H9 (cell line): ENCODE results near the gene SRSF12. TPM values are rescaled to one million over a fixed set of nuclear protein-coding genes. Genes with fewer than 3 reads are reported as not detected.

Experiments
- DNase-seq: peaks from one replicate; pipeline ENCODE4 v3.0.0-alpha.2; 2017
- H2AFZ ChIP-seq: one replicate; pipeline ENCODE4 v1.6.1; 2013; ENCODE audit warnings: mild to moderate bottlenecking, low read length, control low read depth, moderate library complexity
- H2AK5ac ChIP-seq: 2 replicates; pipeline ENCODE4 v1.6.1; 2013; ENCODE audit warnings: low read length, control low read depth, mixed read lengths; ENCODE audit not compliant: insufficient read length
- H2BK120ac ChIP-seq: one replicate; pipeline ENCODE4 v1.6.1; 2013; ENCODE audit warnings: low read depth, mild to moderate bottlenecking, low read length, control low read depth, inconsistent platforms; ENCODE audit not compliant: poor library complexity, severe bottlenecking
- H2BK12ac ChIP-seq: 2 replicates; pipeline ENCODE4 v1.6.1; 2013; ENCODE audit warnings: low read length, control low read depth, mixed read lengths, low read depth; ENCODE audit not compliant: insufficient read length
- H2BK15ac ChIP-seq: 2 replicates; pipeline ENCODE4 v1.6.1; 2013; ENCODE audit warnings: low read depth, low read length, control low read depth
- H2BK20ac ChIP-seq: one replicate; pipeline ENCODE4 v1.6.1; 2013; ENCODE audit warnings: low read depth, mild to moderate bottlenecking, low read length, control low read depth, inconsistent platforms; ENCODE audit not compliant: poor library complexity, severe bottlenecking
- H2BK5ac ChIP-seq: 2 replicates; pipeline ENCODE4 v1.6.1; 2013; ENCODE audit warnings: low read length, control low read depth, mixed read lengths; ENCODE audit not compliant: insufficient read length
- H3K14ac ChIP-seq: 2 replicates; pipeline ENCODE4 v1.6.1; 2013; ENCODE audit warnings: low read length, control low read depth; ENCODE audit not compliant: insufficient read depth
- H3K18ac ChIP-seq: 2 replicates; pipeline ENCODE4 v1.6.1; 2013; ENCODE audit warnings: low read depth, mild to moderate bottlenecking, mixed read lengths, low read length, control low read depth; ENCODE audit not compliant: insufficient read length
- H3K23ac ChIP-seq: 2 replicates; pipeline ENCODE4 v1.6.1; 2013; ENCODE audit warnings: low read length, control low read depth, mixed read lengths, low read depth; ENCODE audit not compliant: insufficient read length
- H3K23me2 ChIP-seq: 2 replicates; pipeline ENCODE4 v1.6.1; 2013; ENCODE audit warnings: low read depth, mild to moderate bottlenecking, mixed read lengths, low read length, control low read depth; ENCODE audit not compliant: insufficient read length, poor library complexity, severe bottlenecking
- H3K27ac ChIP-seq: 2 replicates; pipeline ENCODE4 v1.5.1; 2013; ENCODE audit warnings: low read length, control low read depth, mixed read lengths, low read depth; ENCODE audit not compliant: insufficient read length
- H3K27me3 ChIP-seq: 2 replicates; pipeline ENCODE4 v1.6.1; 2013; ENCODE audit warnings: low read length, control low read depth, inconsistent platforms; ENCODE audit not compliant: insufficient read depth
- H3K4ac ChIP-seq: 2 replicates; pipeline ENCODE4 v1.6.1; 2013; ENCODE audit warnings: low read depth, mild to moderate bottlenecking, control low read depth, inconsistent platforms, low read length, moderate library complexity
- H3K4me1 ChIP-seq: 2 replicates; pipeline ENCODE4 v1.6.1; 2013; ENCODE audit warnings: low read length, control low read depth, inconsistent platforms; ENCODE audit not compliant: insufficient read depth
- H3K4me2 ChIP-seq: 2 replicates; pipeline ENCODE4 v1.6.1; 2013; ENCODE audit warnings: low read length, control low read depth, mixed read lengths; ENCODE audit not compliant: insufficient read length, insufficient read depth
- H3K56ac ChIP-seq: 2 replicates; pipeline ENCODE4 v1.6.1; 2013; ENCODE audit warnings: low read depth, mild to moderate bottlenecking, mixed read lengths, low read length, control low read depth; ENCODE audit not compliant: insufficient read length
- H3K79me1 ChIP-seq: 2 replicates; pipeline ENCODE4 v1.6.1; 2013; ENCODE audit warnings: low read depth, mild to moderate bottlenecking, moderate library complexity, low read length, control low read depth, inconsistent platforms; ENCODE audit not compliant: insufficient read depth, poor library complexity, severe bottlenecking
- H3K79me2 ChIP-seq: 2 replicates; pipeline ENCODE4 v1.6.1; 2013; ENCODE audit warnings: low read length, control low read depth, inconsistent platforms; ENCODE audit not compliant: insufficient read depth
- H3K9ac ChIP-seq: 2 replicates; pipeline ENCODE4 v1.6.1; 2013; ENCODE audit warnings: low read length, control low read depth, mixed read lengths; ENCODE audit not compliant: insufficient read length; ENCODE audit errors: extremely low read depth
- H3K9me3 ChIP-seq: one replicate; pipeline ENCODE4 v1.6.1; 2013; ENCODE audit warnings: low read depth, low read length, inconsistent platforms; ENCODE audit not compliant: control insufficient read depth
- H3T11ph ChIP-seq: one replicate; pipeline ENCODE4 v1.6.1; 2013; ENCODE audit warnings: mild to moderate bottlenecking, low read length, control low read depth, inconsistent platforms
- H4K20me1 ChIP-seq: one replicate; pipeline ENCODE4 v1.6.1; 2013; ENCODE audit not compliant: control insufficient read depth, insufficient read length, insufficient read depth
- H4K5ac ChIP-seq: 2 replicates; pipeline ENCODE4 v1.6.1; 2013; ENCODE audit warnings: low read depth, mild to moderate bottlenecking, mixed read lengths, low read length, control low read depth; ENCODE audit not compliant: insufficient read length
- H4K8ac ChIP-seq: replicated peaks from 2 replicates; pipeline ENCODE4 v1.6.1; 2013; ENCODE audit warnings: low read length, control low read depth, mixed read lengths, low read depth; ENCODE audit not compliant: insufficient read length
- H4K91ac ChIP-seq: 2 replicates; pipeline ENCODE4 v1.6.1; 2013; ENCODE audit warnings: low read depth, mild to moderate bottlenecking, moderate library complexity, mixed read lengths, low read length, control low read depth; ENCODE audit not compliant: insufficient read length
- H3K27ac Mint-ChIP-seq, 3 experiments: 2 replicates in 2 of 3; 3 replicates in 1 of 3; pipeline ENCODE4 v1.8.0; 2020 to 2021; ENCODE audit warnings: mixed read lengths in 3 of 3, mild to moderate bottlenecking in 1 of 3, moderate library complexity in 1 of 3
- H3K27me3 Mint-ChIP-seq: 2 replicates; pipeline ENCODE4 v1.8.0; 2021; ENCODE audit warnings: low read depth, mild to moderate bottlenecking, moderate library complexity, mixed read lengths
- H3K36me3 Mint-ChIP-seq, 3 experiments: 2 replicates in 2 of 3; 3 replicates in 1 of 3; pipeline ENCODE4 v1.8.0; 2020 to 2021; ENCODE audit warnings: low read depth in 3 of 3, mixed read lengths in 3 of 3; ENCODE audit not compliant: insufficient read depth in 1 of 3
- H3K4me1 Mint-ChIP-seq, 2 experiments: 2 replicates each; pipeline ENCODE4 v1.8.0; 2020; ENCODE audit warnings: mixed read lengths in 2 of 2
- H3K4me3 Mint-ChIP-seq, 2 experiments: 2 replicates in 1 of 2; 3 replicates in 1 of 2; pipeline ENCODE4 v1.8.0; 2020 to 2021; ENCODE audit warnings: mild to moderate bottlenecking in 2 of 2, mixed read lengths in 2 of 2, moderate library complexity in 1 of 2
- H3K9me3 Mint-ChIP-seq, 2 experiments: 2 replicates in 1 of 2; 3 replicates in 1 of 2; pipeline ENCODE4 v1.8.0; 2020; ENCODE audit warnings: mild to moderate bottlenecking in 2 of 2, mixed read lengths in 2 of 2, moderate library complexity in 1 of 2
- WGBS: extraction: QIAGEN DNeasy Blood & Tissue Kit; methylation state at CpG from one replicate; pipeline ENCODE4 v1.1.7; 2013; ENCODE audit warnings: missing lambda C conversion rate, low lambda C conversion rate, mixed read lengths; ENCODE audit not compliant: insufficient read length; ENCODE audit errors: extremely low coverage; 5-methylcytosine and 5-hydroxymethylcytosine counted together
- total RNA-seq: library from RNA; stranded (reverse); gene quantifications from 2 replicates; pipeline ENCODE4 v1.2.1, GENCODE V29; 2021
- TF ChIP-seq, protein P1 (sequence below): fragments of 200-600 bp; sonication (generic); conservative IDR thresholded peaks from 3 replicates; pipeline ENCODE4 v1.8.0; 2021; ENCODE audit warnings: antibody characterized with exemption, mild to moderate bottlenecking

SRSF12 gene
- total RNA-seq, 1 experiment from 2014 or later: 7.6 TPM

DNA sequence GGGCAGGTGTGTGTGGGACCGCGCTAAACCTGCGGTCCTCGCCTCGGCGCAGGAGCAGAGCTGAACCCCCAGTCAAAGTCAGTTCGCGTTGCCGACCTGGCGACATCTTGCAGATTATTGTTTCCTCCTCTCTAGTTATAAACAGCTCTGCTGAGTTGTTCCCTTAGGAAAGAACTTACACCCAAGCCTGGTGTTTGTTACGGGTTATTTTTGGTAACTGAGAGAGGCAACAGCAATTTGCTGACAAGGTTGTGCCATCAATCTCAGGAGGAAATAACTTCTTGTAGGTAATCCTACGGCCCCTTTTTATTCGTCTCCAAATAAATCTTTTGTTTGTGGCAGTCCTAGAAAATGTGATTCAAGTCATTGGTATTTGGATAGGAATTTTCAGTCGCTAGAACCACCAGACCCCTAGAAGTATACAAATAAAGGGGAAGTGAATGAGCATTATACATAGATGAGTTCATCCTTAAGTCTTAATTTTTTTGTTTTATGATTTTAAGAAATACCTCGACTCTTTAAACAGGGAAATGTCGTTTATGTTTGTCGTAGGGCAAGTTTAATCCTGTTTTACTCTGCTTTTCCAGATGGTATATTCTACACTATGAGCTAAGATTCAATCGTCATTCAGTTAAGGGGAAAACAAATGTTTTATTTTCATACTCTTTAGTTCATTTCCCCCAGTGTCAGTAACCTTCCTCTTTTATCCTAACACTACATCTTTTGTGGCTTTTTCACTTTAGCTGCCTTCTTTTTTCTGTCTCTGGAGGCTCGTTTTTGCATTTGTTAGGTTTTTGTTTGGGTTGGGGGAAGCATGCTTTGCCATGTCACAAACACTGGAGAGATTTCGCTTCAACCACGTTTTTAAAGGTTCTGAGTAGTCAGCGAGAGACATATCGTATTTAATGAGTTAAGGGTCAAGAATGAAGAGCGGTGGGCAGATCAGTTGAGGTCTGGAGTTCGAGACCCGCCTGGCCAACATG is 29.1 kb upstream of the SRSF12 start:
- peaks cover 8% of the 10 kb centered on the region for H3K23me2 ChIP-seq
- no peak overlapping the region for H2BK15ac ChIP-seq
- H3K27me3 ChIP-seq: peaks cover 9% of the 10 kb centered on the region; the same call in 1 of the 2 replicates
- no peak overlapping the region for H3K4ac ChIP-seq
- TF ChIP-seq, protein P1, sequence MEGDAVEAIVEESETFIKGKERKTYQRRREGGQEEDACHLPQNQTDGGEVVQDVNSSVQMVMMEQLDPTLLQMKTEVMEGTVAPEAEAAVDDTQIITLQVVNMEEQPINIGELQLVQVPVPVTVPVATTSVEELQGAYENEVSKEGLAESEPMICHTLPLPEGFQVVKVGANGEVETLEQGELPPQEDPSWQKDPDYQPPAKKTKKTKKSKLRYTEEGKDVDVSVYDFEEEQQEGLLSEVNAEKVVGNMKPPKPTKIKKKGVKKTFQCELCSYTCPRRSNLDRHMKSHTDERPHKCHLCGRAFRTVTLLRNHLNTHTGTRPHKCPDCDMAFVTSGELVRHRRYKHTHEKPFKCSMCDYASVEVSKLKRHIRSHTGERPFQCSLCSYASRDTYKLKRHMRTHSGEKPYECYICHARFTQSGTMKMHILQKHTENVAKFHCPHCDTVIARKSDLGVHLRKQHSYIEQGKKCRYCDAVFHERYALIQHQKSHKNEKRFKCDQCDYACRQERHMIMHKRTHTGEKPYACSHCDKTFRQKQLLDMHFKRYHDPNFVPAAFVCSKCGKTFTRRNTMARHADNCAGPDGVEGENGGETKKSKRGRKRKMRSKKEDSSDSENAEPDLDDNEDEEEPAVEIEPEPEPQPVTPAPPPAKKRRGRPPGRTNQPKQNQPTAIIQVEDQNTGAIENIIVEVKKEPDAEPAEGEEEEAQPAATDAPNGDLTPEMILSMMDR: no peak
- no peak overlapping the region for H2AFZ ChIP-seq
- no peaks in the 10 kb centered on the region for H4K20me1 ChIP-seq
- no peaks in the 10 kb centered on the region for H3K9me3 ChIP-seq
- no peak overlapping the region for H2BK20ac ChIP-seq
- no CpG with 5 or more reads among the region's 26 CpGs for WGBS
- H2BK12ac ChIP-seq: no peak overlapping the region
- H4K5ac ChIP-seq: no peak overlapping the region
- H3K14ac ChIP-seq: no peak overlapping the region
- no peak overlapping the region for H3K27ac ChIP-seq
- DNase-seq: peak; percentile 58
- Mint-ChIP-seq H3K4me3 (peak overlapping the region; percentile 64 to 77), H3K9me3 (peaks cover 0 to 3% of the 10 kb centered on the region in 2 experiments; a peak in 1 of 5 replicates), H3K4me1 (peaks cover 9% of the 10 kb centered on the region in 2 experiments), H3K27ac (no peak overlapping the region), H3K27me3 (peaks cover 46% of the 10 kb centered on the region), H3K36me3 (no peaks in the 10 kb centered on the region; a peak in 2 of 7 replicates)
- no peaks in the 10 kb centered on the region for H3K79me1 ChIP-seq
- H3K79me2 ChIP-seq: no peaks in the 10 kb centered on the region
- H3K23ac ChIP-seq: no peak overlapping the region
- no peak overlapping the region for H2AK5ac ChIP-seq
- H3K4me1 ChIP-seq: no peaks in the 10 kb centered on the region
- H3K18ac ChIP-seq: no peak overlapping the region
- peak overlapping the region; percentile 49 for H3K4me2 ChIP-seq
- H3T11ph ChIP-seq: no peak overlapping the region
- no peak overlapping the region for H3K9ac ChIP-seq
- H2BK5ac ChIP-seq: no peak overlapping the region
- no peak overlapping the region for H4K91ac ChIP-seq
- no peak overlapping the region for H4K8ac ChIP-seq
- H2BK120ac ChIP-seq: no peak overlapping the region
- no peak overlapping the region for H3K56ac ChIP-seq
